ENCODE data around the gene IL22RA1. TPM values are rescaled to one million over a fixed set of nuclear protein-coding genes. Genes with fewer than 3 reads are reported as not detected.

The IL22RA1 gene
- total RNA-seq, 1 experiment from 2014 or later: not detected

GRCh38 chr1:24089743-24090555 lies 53.0 kb downstream of the IL22RA1 start:
- in situ Hi-C loops (cut with HindIII; ENCODE audit: low sequenced_read_pairs): loop anchor here (10.0 kb wide), 1 partner anchor 125 kb away; no protein-coding TSS in a partner anchor

GRCh38 chr1:24089027-24089742 lies 53.8 kb downstream of the IL22RA1 start:
- no peak for DNase-seq (ENCODE audit: low spot score)

More at GRCh38 chr1:24089743-24090555, 53.0 kb downstream of the IL22RA1 start:
- no peak for DNase-seq (ENCODE audit: low spot score)

GRCh38 chr1:24086466-24086865 lies 56.5 kb downstream of the IL22RA1 start:
- in situ Hi-C loops (cut with HindIII; ENCODE audit: low sequenced_read_pairs): loop anchor here (10.0 kb wide), 1 partner anchor 122 kb away; no protein-coding TSS in a partner anchor
- DNase-seq (ENCODE audit: low spot score): no peak

More at GRCh38 chr1:24089027-24089742, 53.8 kb downstream of the IL22RA1 start:
- in situ Hi-C loops (cut with HindIII; ENCODE audit: low sequenced_read_pairs): loop anchor here (10.0 kb wide), 1 partner anchor 124 kb away; no protein-coding TSS in a partner anchor

- DNase-seq (ENCODE audit: low spot score): no peak
- in situ Hi-C loops (cut with HindIII; ENCODE audit: low sequenced_read_pairs): loop anchor here (10.0 kb wide), 1 partner anchor 121 kb away; no protein-coding TSS in a partner anchor
Observed at GRCh38 chr1:24085546-24085945, 57.4 kb downstream of the IL22RA1 start.

GRCh38 chr1:24085007-24085406 lies 57.9 kb downstream of the IL22RA1 start:
- in situ Hi-C loops (cut with HindIII; ENCODE audit: low sequenced_read_pairs): loop anchor here (10.0 kb wide), 1 partner anchor 120 kb away; no protein-coding TSS in a partner anchor
- no peak for DNase-seq (ENCODE audit: low spot score)

GRCh38 chr1:24084050-24084449 lies 58.9 kb downstream of the IL22RA1 start:
- no peak for DNase-seq (ENCODE audit: low spot score)
- in situ Hi-C loops (cut with HindIII; ENCODE audit: low sequenced_read_pairs): loop anchor here (10.0 kb wide), 1 partner anchor 119 kb away; no protein-coding TSS in a partner anchor

GRCh38 chr1:24082372-24082771 lies 60.6 kb downstream of the IL22RA1 start:
- in situ Hi-C loops (cut with HindIII; ENCODE audit: low sequenced_read_pairs): loop anchor here (10.0 kb wide), 1 partner anchor 118 kb away; no protein-coding TSS in a partner anchor
- no peak for DNase-seq (ENCODE audit: low spot score)

GRCh38 chr1:24081190-24081589 lies 61.8 kb downstream of the IL22RA1 start:
- in situ Hi-C loops (cut with HindIII; ENCODE audit: low sequenced_read_pairs): loop anchor here (10.0 kb wide), 1 partner anchor 116 kb away; no protein-coding TSS in a partner anchor
- no peak for DNase-seq (ENCODE audit: low spot score)

GRCh38 chr1:24080131-24080530 lies 62.8 kb downstream of the IL22RA1 start:
- in situ Hi-C loops (cut with HindIII; ENCODE audit: low sequenced_read_pairs): loop anchor here (10.0 kb wide), 1 partner anchor 115 kb away; no protein-coding TSS in a partner anchor
- DNase-seq (ENCODE audit: low spot score): no peak

GRCh38 chr1:24077278-24077978 lies 65.5 kb downstream of the IL22RA1 start:
- in situ Hi-C loops (cut with HindIII; ENCODE audit: low sequenced_read_pairs): no loop called here

GRCh38 chr1:24075946-24076345 lies 67.0 kb downstream of the IL22RA1 start:
- in situ Hi-C loops (cut with HindIII; ENCODE audit: low sequenced_read_pairs): no loop called here

More at GRCh38 chr1:24077278-24077978, 65.5 kb downstream of the IL22RA1 start:
- DNase-seq (ENCODE audit: low spot score): peak; percentile 27

GRCh38 chr1:24075590-24075854 lies 67.4 kb downstream of the IL22RA1 start:
- in situ Hi-C loops (cut with HindIII; ENCODE audit: low sequenced_read_pairs): no loop called here
- DNase-seq (ENCODE audit: low spot score): no peak

More at GRCh38 chr1:24075946-24076345, 67.0 kb downstream of the IL22RA1 start:
- no peak for DNase-seq (ENCODE audit: low spot score)

- in situ Hi-C loops (cut with HindIII; ENCODE audit: low sequenced_read_pairs): no loop called here
- no peak for DNase-seq (ENCODE audit: low spot score)
Observed at GRCh38 chr1:24074817-24075589, 67.9 kb downstream of the IL22RA1 start.

GRCh38 chr1:24074196-24074595 lies 68.7 kb downstream of the IL22RA1 start:
- DNase-seq (ENCODE audit: low spot score): no peak

GRCh38 chr1:24071941-24072340 lies 71.0 kb downstream of the IL22RA1 start:
- in situ Hi-C loops (cut with HindIII; ENCODE audit: low sequenced_read_pairs): no loop called here
- no peak for DNase-seq (ENCODE audit: low spot score)

More at GRCh38 chr1:24074196-24074595, 68.7 kb downstream of the IL22RA1 start:
- in situ Hi-C loops (cut with HindIII; ENCODE audit: low sequenced_read_pairs): no loop called here

GRCh38 chr1:24070821-24071393 lies 72.0 kb downstream of the IL22RA1 start:
- in situ Hi-C loops (cut with HindIII; ENCODE audit: low sequenced_read_pairs): no loop called here
- DNase-seq (ENCODE audit: low spot score): peak; percentile 79

- in situ Hi-C loops (cut with HindIII; ENCODE audit: low sequenced_read_pairs): loop anchor here (10.0 kb wide), 2 partner anchors 75 to 325 kb away; partner anchors contain the start of gene IL22RA1
- no peak for DNase-seq (ENCODE audit: low spot score)
Observed at GRCh38 chr1:24069817-24070216, 73.1 kb downstream of the IL22RA1 start.
